Measurements from ENCODE around the gene EPHB1.

The EPHB1 gene

GRCh38 chr3:134794950-134795745, at the start of gene EPHB1:
Gene EPHB1, plus strand, starts transcription at chr3:134795260.
- DNase-seq: peak; percentile 74

DNA sequence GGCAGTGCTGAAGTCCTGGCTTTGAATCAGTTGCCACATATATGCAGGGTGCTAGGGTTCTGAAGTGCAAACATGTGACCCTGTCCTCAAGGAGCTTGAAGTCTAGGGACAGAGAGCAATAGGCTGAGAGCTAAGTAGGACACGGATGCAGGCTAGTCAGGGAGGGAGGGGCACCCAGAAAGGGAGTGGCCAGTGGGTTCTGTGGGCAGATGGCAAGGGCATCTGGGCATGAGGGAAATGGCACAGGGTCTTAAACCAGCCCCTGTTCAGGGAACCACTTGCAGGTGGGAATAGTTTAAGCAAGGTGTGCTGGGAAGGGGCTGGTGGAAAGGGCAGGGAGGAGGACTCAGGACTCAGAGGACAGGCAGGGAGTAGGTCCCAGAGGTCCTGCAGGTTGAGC, 46.4 kb upstream of the EPHB1 start:
- DNase-seq: no peak

DNA sequence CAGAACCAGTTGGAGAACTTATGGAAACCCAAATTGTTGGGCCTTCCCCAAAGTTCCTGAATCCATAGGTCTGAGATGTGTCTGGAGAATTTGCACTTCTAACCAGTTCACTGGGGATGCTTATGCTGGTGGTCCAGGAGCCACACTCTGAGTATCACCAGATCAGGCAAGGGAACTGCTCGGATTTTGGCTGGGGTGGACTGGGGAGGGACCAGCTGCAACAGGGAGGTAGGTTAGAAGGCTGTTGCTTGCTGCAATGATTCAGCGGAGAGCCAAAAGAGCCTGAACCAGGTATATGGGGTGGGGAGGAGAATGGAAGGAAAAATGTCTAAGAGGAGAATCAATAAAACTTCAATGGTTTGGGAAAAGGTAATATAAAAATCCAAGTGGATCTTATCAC, 45.9 kb upstream of the EPHB1 start:
- DNase-seq: no peak

- no peak for DNase-seq
These were observed 45.1 kb upstream of the EPHB1 start for GRCh38 chr3:134749802-134750553.

GRCh38 chr3:134751831-134752230, 43.2 kb upstream of the EPHB1 start:
- no peak for DNase-seq

GRCh38 chr3:134752761-134753461, 42.1 kb upstream of the EPHB1 start:
- no peak for DNase-seq

- DNase-seq: no peak
These were observed 40.9 kb upstream of the EPHB1 start for GRCh38 chr3:134753999-134754742.

- DNase-seq: peak; percentile 36
These were observed 40.1 kb upstream of the EPHB1 start for GRCh38 chr3:134754768-134755559.

- DNase-seq: no peak
These were observed 39.2 kb upstream of the EPHB1 start for GRCh38 chr3:134755821-134756220.

- DNase-seq: no peak
These were observed 37.5 kb upstream of the EPHB1 start for GRCh38 chr3:134757549-134758069.

GRCh38 chr3:134761213-134761612, 33.8 kb upstream of the EPHB1 start:
- DNase-seq: no peak

GRCh38 chr3:134762016-134762415, 33.0 kb upstream of the EPHB1 start:
- DNase-seq: no peak

DNA sequence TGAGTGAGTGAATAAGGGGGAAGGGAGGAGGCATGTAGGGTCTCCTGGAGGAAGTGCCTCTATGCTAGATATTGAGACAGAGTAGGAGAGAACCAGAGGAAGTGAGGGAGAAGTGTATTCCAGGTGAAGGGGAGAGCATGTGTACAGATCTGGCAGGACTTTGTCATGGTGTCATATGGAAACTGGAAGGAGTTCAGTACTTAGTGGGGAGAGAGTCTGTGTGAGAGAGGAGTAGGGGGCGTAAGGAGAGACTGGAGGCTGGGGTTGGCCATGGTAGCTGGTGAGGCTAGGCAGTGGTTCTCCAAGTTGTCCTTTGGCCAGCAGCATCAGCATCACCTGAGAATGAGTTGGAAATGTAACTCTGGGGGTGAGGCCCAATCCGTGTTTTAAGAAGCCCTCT, 29.6 kb upstream of the EPHB1 start:
- DNase-seq: no peak

GRCh38 chr3:134766290-134766689, 28.8 kb upstream of the EPHB1 start:
- DNase-seq: no peak

DNA sequence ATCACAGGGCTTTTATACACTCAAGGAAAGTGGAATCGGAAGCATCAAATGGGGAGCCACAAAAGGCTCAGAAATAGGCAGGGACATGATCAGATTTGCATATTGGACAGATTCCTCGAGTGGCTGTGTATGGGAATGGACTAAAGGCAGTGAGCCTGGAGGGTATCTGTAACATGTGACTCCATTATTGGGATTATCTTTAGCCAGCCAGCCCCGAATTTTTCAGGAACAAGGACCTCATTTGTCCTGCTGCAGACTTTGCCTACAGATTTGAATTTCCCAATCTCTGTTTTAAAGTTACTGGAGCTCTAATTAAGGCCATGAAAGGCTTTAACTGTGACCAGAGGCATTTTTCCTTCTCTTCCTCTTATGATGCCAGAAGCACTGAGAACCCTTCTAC, 26.9 kb upstream of the EPHB1 start:
- no peak for DNase-seq

- DNase-seq: no peak
These were observed 26.2 kb upstream of the EPHB1 start for GRCh38 chr3:134768837-134769236.

- no peak for DNase-seq
These were observed 25.7 kb upstream of the EPHB1 start for GRCh38 chr3:134769287-134769868.

GRCh38 chr3:134772011-134772410, 23.0 kb upstream of the EPHB1 start:
- no peak for DNase-seq

DNA sequence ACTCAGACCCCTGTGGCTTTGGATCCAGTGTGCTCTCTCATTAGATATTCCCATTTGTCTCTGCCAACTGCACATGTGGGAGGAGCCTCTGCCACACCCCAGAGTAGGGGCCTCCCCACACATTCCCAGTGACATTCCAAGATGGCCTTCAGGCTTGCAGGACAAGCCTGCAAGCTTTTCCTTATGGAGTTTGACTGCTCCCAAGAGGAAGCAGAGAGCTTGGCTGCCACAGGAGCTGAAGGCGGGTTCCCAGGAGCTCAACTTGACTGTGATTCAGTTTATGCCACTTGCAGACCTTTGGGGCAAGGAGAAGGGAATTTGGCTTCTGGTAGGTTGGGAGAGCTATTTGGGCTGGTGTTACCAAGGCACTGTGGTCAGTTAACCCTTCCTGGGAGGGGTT, 22.5 kb upstream of the EPHB1 start:
- no peak for DNase-seq

GRCh38 chr3:134775831-134776230, 19.2 kb upstream of the EPHB1 start:
- DNase-seq: no peak

DNA sequence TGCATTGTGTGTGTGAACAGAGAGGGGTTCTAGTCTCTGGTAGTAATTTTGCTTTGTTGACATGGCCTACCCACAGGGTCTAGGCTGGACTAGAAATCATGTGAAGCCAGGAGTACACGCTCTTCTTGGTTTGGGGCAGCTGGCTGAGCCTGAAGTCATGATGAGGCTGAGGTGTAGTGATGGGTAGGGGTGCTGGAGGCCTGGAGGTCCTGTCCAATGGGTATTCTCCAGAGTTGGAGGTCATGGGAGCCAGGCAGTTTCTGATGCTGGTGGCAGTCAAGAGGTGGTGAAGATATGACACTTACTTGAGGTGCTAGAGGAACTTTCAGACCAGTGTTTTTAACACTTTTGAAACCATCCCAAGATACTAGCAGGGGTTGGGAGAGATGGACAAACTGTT, 18.5 kb upstream of the EPHB1 start:
- DNase-seq: no peak

DNA sequence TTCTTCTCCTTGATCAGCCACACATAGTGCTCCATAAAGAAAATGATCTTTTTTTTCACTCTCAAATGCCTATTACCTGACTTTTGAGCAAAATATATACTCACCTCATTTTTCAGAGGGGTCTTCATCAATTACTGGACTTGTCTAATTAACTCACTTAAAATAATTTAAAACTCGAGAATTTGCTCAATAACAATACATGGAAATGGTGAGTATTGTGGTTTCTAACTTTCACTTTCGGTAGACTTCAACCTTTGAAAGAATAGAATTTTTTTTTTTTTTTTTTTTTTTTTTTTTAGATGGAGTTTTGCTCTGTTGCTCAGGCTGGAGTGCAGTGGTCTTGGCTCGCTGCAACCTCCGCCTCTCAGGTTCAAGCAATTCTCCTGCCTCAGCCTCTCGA, 17.7 kb upstream of the EPHB1 start:
- no peak for DNase-seq

Measured in stimulated activated CD4-positive, alpha-beta T cell treated with anti-CD3 and anti-CD28 coated beads, Interleukin-1b, Interleukin-23, amount 100 ng/mL, for 48 hours (primary cell).